Stimulated activated CD4-positive, alpha-beta T cell treated with anti-CD3 and anti-CD28 coated beads, Interleukin-12 subunit alpha, Interleukin-12 subunit beta, amount 100 ng/mL, for 24 hours (primary cell): ENCODE measurements around the gene SLC44A3.

Source experiments
- DNase-seq, 2 experiments: peaks; one replicate each; pipeline ENCODE4 v3.0.0-alpha.2; 2020; ENCODE audit warnings: low read depth in 2 of 2

The SLC44A3 gene

GRCh38 chr1:94819945-94820746 lies at the start of gene SLC44A3:
Gene SLC44A3 (plus strand): TSS chr1:94820357. CDS start chr1:94820452, 95 bp downstream.
- no peak for DNase-seq

- no peak for DNase-seq
Measured at GRCh38 chr1:94772230-94772641, 47.9 kb upstream of the SLC44A3 start.

GRCh38 chr1:94772845-94773244 lies 47.3 kb upstream of the SLC44A3 start:
- DNase-seq = no peak

- DNase-seq = no peak
Measured at GRCh38 chr1:94773296-94773809, 46.8 kb upstream of the SLC44A3 start.

- no peak for DNase-seq
Measured at GRCh38 chr1:94773931-94774422, 46.2 kb upstream of the SLC44A3 start.

- no peak for DNase-seq
Measured at GRCh38 chr1:94776474-94776873, 43.7 kb upstream of the SLC44A3 start.

GRCh38 chr1:94777281-94777680 lies 42.9 kb upstream of the SLC44A3 start:
- DNase-seq = no peak

- no peak for DNase-seq
Measured at GRCh38 chr1:94778808-94779207, 41.3 kb upstream of the SLC44A3 start.

- no peak for DNase-seq
Measured at GRCh38 chr1:94783342-94784189, 36.6 kb upstream of the SLC44A3 start.

- no peak for DNase-seq
Measured at GRCh38 chr1:94784190-94784515, 36.0 kb upstream of the SLC44A3 start.

- no peak for DNase-seq
Measured at GRCh38 chr1:94787691-94788090, 32.5 kb upstream of the SLC44A3 start.

- DNase-seq = no peak
Measured at GRCh38 chr1:94790246-94790645, 29.9 kb upstream of the SLC44A3 start.

- DNase-seq = no peak
Measured at GRCh38 chr1:94790670-94791069, 29.5 kb upstream of the SLC44A3 start.

- DNase-seq = no peak
Measured at GRCh38 chr1:94792473-94793295, 27.5 kb upstream of the SLC44A3 start.

- DNase-seq = no peak
Measured at GRCh38 chr1:94793296-94793656, 26.9 kb upstream of the SLC44A3 start.

- DNase-seq = no peak
Measured at GRCh38 chr1:94795434-94795833, 24.7 kb upstream of the SLC44A3 start.

- DNase-seq = no peak
Measured at GRCh38 chr1:94796266-94796665, 23.9 kb upstream of the SLC44A3 start.

- no peak for DNase-seq
Measured at GRCh38 chr1:94797291-94797690, 22.9 kb upstream of the SLC44A3 start.

- no peak for DNase-seq
Measured at GRCh38 chr1:94798054-94798453, 22.1 kb upstream of the SLC44A3 start.

- no peak for DNase-seq
Measured at GRCh38 chr1:94798462-94798861, 21.7 kb upstream of the SLC44A3 start.

- no peak for DNase-seq
Measured at GRCh38 chr1:94799206-94799605, 21.0 kb upstream of the SLC44A3 start.
